Body of pancreas (tissue), 4 donors: ENCODE measurements around the gene SPCS2. TPM values are rescaled to one million over a fixed set of nuclear protein-coding genes. Genes with fewer than 3 reads are reported as not detected.
A peak's percentile ranks its signal among the peaks of the same experiment; 100 is the strongest.
"Not testable (repeated sequence)": the region's sequence is repeated elsewhere in the genome, so short reads cannot be mapped to it uniquely, and the experiment has no call there.

ENCODE experiments used
- ATAC-seq: fragments of 150-250 bp; one replicate; pipeline ENCODE4 v1.9.1; 2016
- DNase-seq, 4 donors: peaks; one replicate each; pipeline ENCODE4 v3.0.0-alpha.2; 2019
- H3K27ac ChIP-seq, 4 donors: fragments of 200-600 bp; sonication (generic); 1 replicate in 3 of 4; 2 replicates in 1 of 4; pipeline versions ENCODE4 v1.5.1 to v1.6.1; 2016 to 2019; ENCODE audit warnings: mild to moderate bottlenecking in 1 of 4, mixed read lengths in 1 of 4, moderate library complexity in 1 of 4
- H3K27me3 ChIP-seq, 2 donors: fragments of 200-600 bp; sonication (generic); one replicate each; pipeline ENCODE4 v1.6.0; 2016; ENCODE audit warnings: mild to moderate bottlenecking in 1 of 2
- H3K36me3 ChIP-seq, 2 donors: fragments of 200-600 bp; sonication (generic); replicated peaks in 1 of 2; 2 replicates each; pipeline ENCODE4 v1.5.1; 2016; ENCODE audit warnings: low read depth in 2 of 2; ENCODE audit not compliant: insufficient read depth in 1 of 2
- H3K4me1 ChIP-seq: fragments of 200-600 bp; sonication (generic); one replicate; pipeline ENCODE4 v1.6.0; 2016
- H3K4me3 ChIP-seq, 2 donors: fragments of 200-600 bp; sonication (generic); 1 replicate in 1 of 2; 2 replicates in 1 of 2; pipeline ENCODE4 v1.5.1; 2016 to 2019
- H3K9me3 ChIP-seq, 3 donors: fragments of 200-600 bp; sonication (generic); 1 replicate in 2 of 3; 2 replicates in 1 of 3; pipeline ENCODE4 v1.5.1; 2016
- POLR2A ChIP-seq, 3 donors: fragments of 450-650 bp; IDR thresholded peaks; one replicate each; pipeline ENCODE4 v1.6.1; 2016; ENCODE audit warnings: antibody characterized with exemption in 3 of 3, mild to moderate bottlenecking in 2 of 3
- WGBS, 2 donors: methylation state at CpG; one replicate each; pipeline ENCODE4 v1.1.5; 2017; 5-methylcytosine and 5-hydroxymethylcytosine counted together
- intact Hi-C: fragments of 100-400 bp; cut with DNase I; formaldehyde crosslinking; loops from one replicate; pipeline ENCODE4 v1.15.1; 2023
- total RNA-seq, 2 donors: library from RNA; depleted of rRNA; stranded (reverse); fragments of >200 nt; gene quantifications; one replicate each; pipeline ENCODE4 v1.1.0, GENCODE V29; 2016
- TF ChIP-seq, protein P1 (sequence below), 7 experiments: fragments of 450-650 bp in 4 of 7; fragments of 200-600 bp in 3 of 7; sonication (generic) in 3 of 7; IDR thresholded peaks; one replicate each; pipeline ENCODE4 v1.5.1; 2016 to 2019; ENCODE audit warnings: antibody characterized with exemption in 7 of 7

Gene SPCS2
- total RNA-seq, 2 donors from 2014 or later = 15.5 to 30.4 TPM

DNA sequence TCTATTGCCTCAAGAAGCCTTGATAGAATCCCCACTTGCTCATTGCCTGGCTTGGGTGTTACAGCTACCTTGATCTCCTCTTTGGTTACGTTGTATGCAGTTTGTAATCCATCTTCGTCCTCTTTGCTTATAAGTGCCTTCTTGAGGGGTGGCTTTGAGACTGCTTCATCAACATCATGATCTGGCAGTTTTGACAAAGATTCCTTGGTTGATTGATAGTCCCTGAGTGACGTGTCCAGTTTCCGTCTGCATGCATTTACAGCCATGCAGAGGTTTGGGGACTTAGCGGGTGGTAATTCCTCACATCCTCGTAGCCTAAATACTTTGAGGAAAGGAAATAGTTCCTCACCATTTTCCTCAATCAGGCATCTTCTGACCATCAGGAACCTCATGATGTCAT lies 62.8 kb downstream of the SPCS2 start:
- Histone ChIP-seq H3K27ac (no peak overlapping the region), H3K4me1 (no peaks in the 10 kb centered on the region), H3K36me3 (peaks cover 0 to 4% of the 10 kb centered on the region in 2 donors), H3K4me3 (no peak overlapping the region), H3K27me3 (no peaks in the 10 kb centered on the region), H3K9me3 (no peaks in the 10 kb centered on the region)
- TF ChIP-seq, protein P1, sequence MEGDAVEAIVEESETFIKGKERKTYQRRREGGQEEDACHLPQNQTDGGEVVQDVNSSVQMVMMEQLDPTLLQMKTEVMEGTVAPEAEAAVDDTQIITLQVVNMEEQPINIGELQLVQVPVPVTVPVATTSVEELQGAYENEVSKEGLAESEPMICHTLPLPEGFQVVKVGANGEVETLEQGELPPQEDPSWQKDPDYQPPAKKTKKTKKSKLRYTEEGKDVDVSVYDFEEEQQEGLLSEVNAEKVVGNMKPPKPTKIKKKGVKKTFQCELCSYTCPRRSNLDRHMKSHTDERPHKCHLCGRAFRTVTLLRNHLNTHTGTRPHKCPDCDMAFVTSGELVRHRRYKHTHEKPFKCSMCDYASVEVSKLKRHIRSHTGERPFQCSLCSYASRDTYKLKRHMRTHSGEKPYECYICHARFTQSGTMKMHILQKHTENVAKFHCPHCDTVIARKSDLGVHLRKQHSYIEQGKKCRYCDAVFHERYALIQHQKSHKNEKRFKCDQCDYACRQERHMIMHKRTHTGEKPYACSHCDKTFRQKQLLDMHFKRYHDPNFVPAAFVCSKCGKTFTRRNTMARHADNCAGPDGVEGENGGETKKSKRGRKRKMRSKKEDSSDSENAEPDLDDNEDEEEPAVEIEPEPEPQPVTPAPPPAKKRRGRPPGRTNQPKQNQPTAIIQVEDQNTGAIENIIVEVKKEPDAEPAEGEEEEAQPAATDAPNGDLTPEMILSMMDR (IDR thresholded peaks at IDR 0.05) = no peak
- TF ChIP-seq POLR2A (IDR thresholded peaks at IDR 0.05) = no peak
- intact Hi-C loops = no loop called here
- 92 to 95% methylated on average over 6 of the region's 6 CpGs for WGBS, 2 donors
- DNase-seq = no peak
- ATAC-seq = no peak

DNA sequence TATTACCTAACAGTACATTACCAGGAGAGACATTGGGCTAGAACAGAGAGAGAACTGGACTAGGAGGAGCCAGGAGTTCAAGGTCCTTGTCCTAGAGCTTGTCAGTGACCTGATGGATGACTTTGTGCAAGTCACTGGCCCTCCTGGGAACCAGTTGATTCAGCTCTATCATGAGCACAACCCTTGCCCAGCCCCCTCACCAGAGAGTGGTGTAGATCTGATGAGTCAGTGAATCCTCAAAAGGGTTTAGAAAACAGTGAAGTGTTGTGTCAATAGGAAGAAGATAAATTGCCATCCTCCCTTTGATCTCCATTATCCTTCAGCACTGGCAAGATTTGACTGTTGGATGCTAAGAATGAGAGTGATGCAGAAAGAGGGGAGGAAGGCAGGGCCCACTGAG lies 64.0 kb downstream of the SPCS2 start:
- Histone ChIP-seq H3K36me3 (peaks cover 0 to 3% of the 10 kb centered on the region in 2 donors), H3K27ac (no peak overlapping the region), H3K4me3 (no peak overlapping the region), H3K9me3 (no peaks in the 10 kb centered on the region), H3K27me3 (no peaks in the 10 kb centered on the region), H3K4me1 (no peaks in the 10 kb centered on the region)
- intact Hi-C loops = no loop called here
- TF ChIP-seq POLR2A (IDR thresholded peaks at IDR 0.05) = no peak
- TF ChIP-seq, protein P1 (IDR thresholded peaks at IDR 0.05) = no peak
- ATAC-seq (no peak), DNase-seq (no peak)

DNA sequence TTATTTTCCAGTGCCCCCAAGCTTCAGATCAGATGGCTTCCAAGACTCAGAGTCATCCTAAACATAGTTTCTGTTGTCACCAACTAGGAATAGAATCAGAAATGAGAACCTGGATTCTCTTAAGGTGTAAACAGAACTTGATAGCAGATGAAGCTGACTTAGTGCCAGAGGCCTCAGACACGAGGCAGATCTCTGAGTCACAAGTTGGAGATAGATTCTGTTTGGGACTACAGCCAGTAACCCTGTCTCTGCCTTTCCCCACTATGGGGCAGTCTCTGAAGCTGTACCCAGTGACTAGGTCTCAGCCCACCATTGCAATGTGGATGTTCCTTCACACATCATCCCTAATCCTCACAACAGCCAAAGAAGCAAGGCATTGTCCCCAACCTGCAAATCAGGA lies 65.1 kb downstream of the SPCS2 start:
- TF ChIP-seq, protein P1 (IDR thresholded peaks at IDR 0.05) = no peak
- TF ChIP-seq POLR2A (IDR thresholded peaks at IDR 0.05) = no peak
- Histone ChIP-seq H3K4me1 (no peaks in the 10 kb centered on the region), H3K27me3 (no peaks in the 10 kb centered on the region), H3K9me3 (no peaks in the 10 kb centered on the region), H3K27ac (no peak overlapping the region), H3K4me3 (no peak overlapping the region), H3K36me3 (peaks cover 0 to 3% of the 10 kb centered on the region in 2 donors)
- ATAC-seq (no peak), DNase-seq (no peak)
- WGBS, 2 donors = 5 to 20% methylated on average over 1 of the region's 1 CpG
- intact Hi-C loops = no loop called here

DNA sequence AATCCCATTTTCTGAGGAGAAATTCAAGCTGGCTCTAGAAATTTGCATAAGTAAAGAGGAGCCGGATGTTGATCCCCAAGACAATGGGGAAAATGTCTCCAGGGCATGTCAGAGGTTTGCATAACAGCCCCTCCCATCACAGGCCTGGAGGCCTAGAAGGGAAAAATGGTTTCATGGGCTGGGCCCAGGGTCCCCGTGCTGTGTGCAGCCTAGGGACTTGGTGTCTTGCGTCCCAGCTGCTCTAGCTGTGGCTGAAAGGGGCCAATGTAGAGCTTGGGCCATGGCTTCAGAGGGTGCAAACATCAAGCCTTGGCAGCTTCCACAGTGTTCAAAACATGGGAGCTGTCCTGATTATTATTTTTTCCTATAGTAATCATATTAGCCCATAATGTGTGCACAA lies 70.1 kb downstream of the SPCS2 start:
- WGBS, 2 donors = 92 to 95% methylated on average over 2 to 3 of the region's 3 CpGs
- H3K27ac ChIP-seq, H3K4me1 ChIP-seq, ATAC-seq, H3K27me3 ChIP-seq, intact Hi-C loops, H3K4me3 ChIP-seq, DNase-seq, H3K9me3 ChIP-seq, H3K36me3 ChIP-seq: not testable (repeated sequence)

DNA sequence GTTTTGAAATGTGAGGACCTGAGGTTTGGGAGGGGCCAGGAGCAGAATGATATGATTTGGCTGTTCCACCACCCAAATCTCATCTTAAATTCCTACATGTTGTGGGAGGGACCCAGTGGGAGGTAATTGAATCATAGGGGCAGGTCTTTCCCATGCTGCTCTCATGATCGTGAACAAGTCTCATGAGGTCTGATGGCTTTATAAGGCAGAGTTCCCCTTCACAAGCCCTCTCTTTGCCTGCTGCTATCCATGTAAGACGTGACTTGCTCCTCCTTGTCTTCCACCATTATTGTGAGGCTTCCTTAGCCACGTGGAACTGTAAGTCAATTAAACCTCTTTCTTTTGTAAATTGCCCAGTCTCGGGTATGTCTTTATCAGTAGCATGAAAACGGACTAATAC lies 71.3 kb downstream of the SPCS2 start:
- H3K27me3 ChIP-seq = not testable (repeated sequence)
- WGBS, 2 donors = 86 to 87% methylated on average over 5 of the region's 5 CpGs
- intact Hi-C loops = loop anchor here (10.0 kb wide), 1 partner anchor 224 kb away; the partner anchor contains the start of gene TPBGL

DNA sequence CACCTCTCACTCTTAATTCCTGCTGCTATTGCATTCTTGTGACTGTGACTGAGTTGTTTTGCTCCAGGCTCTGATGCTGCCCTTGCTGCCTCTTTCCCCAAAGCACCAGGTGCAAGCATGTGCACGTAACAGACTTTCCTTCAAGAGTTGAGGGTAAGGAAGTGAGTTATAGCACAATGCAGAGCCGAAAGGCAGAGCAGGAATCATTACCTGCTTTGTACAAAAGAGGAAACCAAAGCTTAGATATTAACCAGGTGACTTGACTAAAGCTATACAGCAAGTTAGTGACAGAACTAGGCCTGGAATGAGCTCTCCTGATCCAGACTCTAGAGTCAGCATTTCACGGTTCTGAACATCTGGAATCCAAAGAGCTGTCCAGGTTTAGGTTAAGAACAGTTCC lies 73.2 kb downstream of the SPCS2 start:
- H3K36me3 ChIP-seq = no peaks in the 10 kb centered on the region
- H3K4me3 ChIP-seq = no peak overlapping the region
- DNase-seq (no peak), ATAC-seq (peak; percentile 7)
- intact Hi-C loops = loop anchor here (10.0 kb wide), 1 partner anchor 223 kb away; the partner anchor contains the start of gene TPBGL
- whole genome bisulfite sequencing, 2 donors = 65 to 74% methylated on average over 3 of the region's 3 CpGs
- no peaks in the 10 kb centered on the region for H3K9me3 ChIP-seq
- no peaks in the 10 kb centered on the region for H3K27me3 ChIP-seq
- TF ChIP-seq POLR2A (IDR thresholded peaks at IDR 0.05) = no peak
- TF ChIP-seq, protein P1 (IDR thresholded peaks at IDR 0.05) = no peak
- H3K4me1 ChIP-seq = peaks cover 8% of the 10 kb centered on the region
- peak overlapping the region in 3 of 4 donors; percentile 7 to 43 (median 40) for H3K27ac ChIP-seq

More for the DNA sequence above, 71.3 kb downstream of the SPCS2 start:
- not testable (repeated sequence) for ATAC-seq, DNase-seq, H3K9me3 ChIP-seq, H3K36me3 ChIP-seq, H3K4me3 ChIP-seq, H3K27ac ChIP-seq, H3K4me1 ChIP-seq
